SH-SY5Y (cell line): ENCODE results near the gene STRAP.

Experiments used
- GATA2 ChIP-seq: IDR thresholded peaks from 2 replicates; pipeline ENCODE4 v1.6.1; 2011; ENCODE audit warnings: mild to moderate bottlenecking, low read depth, low read length
- GATA3 ChIP-seq: IDR thresholded peaks from 2 replicates; pipeline ENCODE4 v1.6.1; 2011; ENCODE audit warnings: low read depth, mild to moderate bottlenecking, low read length, moderate library complexity

The STRAP gene

DNA sequence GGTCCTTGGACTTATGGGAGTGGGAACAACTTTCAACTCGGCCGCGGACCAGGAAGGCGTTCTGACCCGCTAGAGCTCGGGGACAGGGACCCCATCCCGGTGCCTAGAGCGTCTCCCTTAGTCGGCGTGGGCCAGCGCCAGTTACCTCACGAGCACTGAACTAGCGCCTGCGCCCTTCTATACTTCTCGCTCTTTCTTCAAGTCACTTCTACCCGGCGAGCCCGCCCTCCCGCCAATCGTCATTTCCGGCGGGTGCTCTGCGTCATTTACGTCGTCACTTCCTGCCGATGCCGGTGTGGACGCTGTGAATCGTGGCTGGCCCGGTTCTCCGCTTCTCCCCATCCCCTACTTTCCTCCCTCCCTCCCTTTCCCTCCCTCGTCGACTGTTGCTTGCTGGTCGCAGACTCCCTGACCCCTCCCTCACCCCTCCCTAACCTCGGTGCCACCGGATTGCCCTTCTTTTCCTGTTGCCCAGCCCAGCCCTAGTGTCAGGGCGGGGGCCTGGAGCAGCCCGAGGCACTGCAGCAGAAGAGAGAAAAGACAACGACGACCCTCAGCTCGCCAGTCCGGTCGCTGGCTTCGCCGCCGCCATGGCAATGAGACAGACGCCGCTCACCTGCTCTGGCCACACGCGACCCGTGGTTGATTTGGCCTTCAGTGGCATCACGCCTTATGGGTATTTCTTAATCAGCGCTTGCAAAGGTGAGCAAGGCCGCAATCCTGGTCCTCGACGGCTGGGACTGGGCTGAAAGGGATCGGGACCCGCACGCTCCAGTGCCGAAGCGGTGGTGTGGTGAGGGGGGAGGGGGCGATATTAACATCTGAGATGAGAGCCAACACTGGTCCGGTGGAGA lies at the start of gene STRAP:
TSS of gene STRAP (plus strand) at position 270 of the 854 bp plus-strand sequence. CDS start at position 591, 321 bp downstream.
- TF ChIP-seq GATA2 (no peak), GATA3 (no peak)

GRCh38 chr12:15834575-15834974 lies 47.6 kb upstream of the STRAP start:
- TF ChIP-seq GATA2 (no peak), GATA3 (no peak)

DNA sequence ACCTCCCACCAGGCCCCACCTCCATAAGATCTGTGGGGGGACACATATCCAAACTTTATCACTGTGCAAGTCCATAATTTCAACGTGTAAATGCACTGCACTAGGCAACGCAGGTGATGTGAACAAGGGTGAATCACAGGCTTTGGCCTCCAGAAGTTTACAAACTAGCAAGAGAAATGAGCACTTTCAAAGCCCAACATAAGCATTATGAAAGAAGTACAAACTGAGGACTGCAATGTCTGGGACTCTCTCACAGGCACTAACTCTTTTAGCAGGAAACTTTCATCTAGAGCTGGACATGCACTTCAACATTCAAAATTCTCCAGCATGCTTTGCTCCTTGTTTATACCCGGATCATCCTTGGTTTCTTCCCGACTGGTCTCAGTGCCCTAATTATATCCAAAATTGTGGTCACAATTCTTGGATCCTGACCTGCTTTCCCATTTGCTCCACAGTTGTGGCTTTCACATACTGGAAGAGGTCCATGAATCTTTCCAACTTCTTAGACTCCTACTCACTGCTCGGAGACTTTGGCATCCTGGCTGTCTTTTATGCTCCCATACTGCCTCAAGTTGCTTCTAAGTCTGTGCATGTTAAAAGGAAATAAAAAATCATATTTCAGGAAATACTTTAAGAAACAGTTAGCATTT lies 44.9 kb upstream of the STRAP start:
- TF ChIP-seq GATA2 (no peak), GATA3 (no peak)

- TF ChIP-seq GATA2 (no peak), GATA3 (no peak)
Observed at GRCh38 chr12:15839041-15839440, 43.1 kb upstream of the STRAP start.

DNA sequence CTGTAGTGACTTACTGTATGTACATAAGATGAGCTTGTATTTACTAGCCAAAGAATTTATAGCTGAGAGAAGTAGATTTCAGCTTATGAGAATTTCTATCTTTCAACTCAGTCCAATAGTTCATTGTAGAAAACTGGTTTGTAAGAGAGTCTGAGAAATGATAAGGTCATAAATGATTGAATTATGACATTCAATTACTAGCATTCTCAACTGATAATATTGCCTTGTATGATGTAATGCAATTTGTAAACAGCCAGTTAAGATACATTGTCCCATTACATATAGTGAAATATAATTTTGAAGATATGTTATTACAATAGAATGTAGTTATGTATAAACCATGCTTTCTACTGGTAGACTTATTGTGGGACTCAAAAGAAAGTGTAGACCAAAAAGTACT lies 42.5 kb upstream of the STRAP start:
- TF ChIP-seq GATA3 (no peak), GATA2 (no peak)

DNA sequence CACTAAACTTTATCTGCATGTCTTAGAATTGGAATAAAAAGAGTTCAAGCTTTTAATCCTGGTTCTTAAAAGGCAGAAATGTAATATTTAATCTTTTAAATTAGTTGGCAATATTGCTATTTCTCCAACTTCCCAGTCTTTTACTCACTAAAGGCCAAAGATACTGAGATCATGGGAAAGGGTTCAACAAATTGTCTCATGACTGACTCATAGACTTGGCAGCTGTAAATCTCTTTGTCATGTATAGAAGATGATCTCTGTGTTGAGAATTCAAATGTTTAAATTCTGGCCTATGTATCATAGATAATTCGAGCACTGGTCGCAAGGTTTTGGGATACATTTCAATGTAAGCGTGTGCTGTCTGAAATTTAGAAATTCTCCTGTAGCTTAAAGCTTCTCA lies 40.1 kb upstream of the STRAP start:
- TF ChIP-seq GATA3, result no peak
- TF ChIP-seq GATA2, result no peak

- TF ChIP-seq GATA3, result no peak
- TF ChIP-seq GATA2, result no peak
Observed at GRCh38 chr12:15846887-15847286, 35.3 kb upstream of the STRAP start.

- TF ChIP-seq GATA3, result no peak
Observed at GRCh38 chr12:15848606-15849005, 33.6 kb upstream of the STRAP start.

- TF ChIP-seq GATA3 (no peak), GATA2 (no peak)
Observed at GRCh38 chr12:15851045-15851620, 31.1 kb upstream of the STRAP start.

DNA sequence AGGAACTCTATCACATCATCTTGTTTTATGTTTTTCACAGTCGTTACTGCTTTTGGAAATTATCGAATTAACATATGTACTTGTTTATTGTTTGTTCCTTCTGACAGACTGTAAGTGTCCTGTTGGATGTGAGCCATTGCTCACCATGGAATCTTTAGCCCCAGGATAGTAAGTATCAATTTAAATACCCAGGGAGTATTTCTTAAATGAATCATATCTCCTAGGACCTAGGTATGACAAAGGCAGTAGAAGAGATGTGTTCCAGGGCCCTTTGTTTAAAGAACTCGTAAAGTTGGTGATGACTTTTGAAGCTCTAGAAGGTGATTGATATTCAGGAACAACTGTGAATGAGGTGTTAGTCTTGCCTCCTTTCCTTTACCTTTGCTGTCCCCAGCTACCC lies 30.3 kb upstream of the STRAP start:
- TF ChIP-seq GATA2 (no peak), GATA3 (no peak)

DNA sequence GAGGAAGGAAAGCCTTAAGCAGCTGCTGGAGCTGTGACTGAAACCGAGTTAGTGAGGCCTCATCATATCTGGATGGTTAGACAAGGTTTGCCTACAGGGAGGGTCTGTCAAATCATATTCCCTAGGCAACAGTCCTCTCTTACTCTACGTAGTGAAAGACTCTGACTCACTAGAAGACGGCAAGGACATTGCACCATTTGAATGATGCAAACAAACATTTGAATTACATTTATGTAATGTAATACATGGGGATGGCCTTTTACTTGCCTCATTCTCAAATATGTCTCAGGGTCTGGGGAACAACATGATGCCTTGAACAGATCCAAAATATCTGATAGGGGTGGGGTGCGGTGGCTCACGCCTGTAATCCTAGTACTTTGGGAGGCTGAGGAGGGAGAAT lies 29.8 kb upstream of the STRAP start:
- TF ChIP-seq GATA3, result no peak
- TF ChIP-seq GATA2, result no peak

DNA sequence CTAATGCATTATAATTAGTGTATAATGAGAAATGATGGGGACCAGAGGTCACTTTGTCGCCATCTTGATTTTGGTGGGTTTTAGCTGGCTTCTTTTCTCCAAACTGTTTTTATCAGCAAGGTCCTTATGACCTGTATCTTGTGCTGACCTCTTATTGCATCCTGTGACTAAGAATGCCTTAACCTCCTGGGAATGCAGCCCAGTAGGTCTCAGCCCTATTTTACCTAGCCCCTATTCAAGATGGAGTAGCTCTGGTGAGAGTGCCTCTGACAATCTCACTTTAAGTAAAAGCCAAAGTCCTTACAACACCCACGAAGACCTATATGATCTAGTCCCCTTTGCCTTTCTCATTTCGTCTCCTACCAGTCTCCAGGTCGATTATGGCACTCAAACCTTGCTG lies 28.3 kb upstream of the STRAP start:
- no peak for TF ChIP-seq GATA2

GRCh38 chr12:15854916-15855315 lies 27.3 kb upstream of the STRAP start:
- TF ChIP-seq GATA3 (no peak), GATA2 (no peak)

DNA sequence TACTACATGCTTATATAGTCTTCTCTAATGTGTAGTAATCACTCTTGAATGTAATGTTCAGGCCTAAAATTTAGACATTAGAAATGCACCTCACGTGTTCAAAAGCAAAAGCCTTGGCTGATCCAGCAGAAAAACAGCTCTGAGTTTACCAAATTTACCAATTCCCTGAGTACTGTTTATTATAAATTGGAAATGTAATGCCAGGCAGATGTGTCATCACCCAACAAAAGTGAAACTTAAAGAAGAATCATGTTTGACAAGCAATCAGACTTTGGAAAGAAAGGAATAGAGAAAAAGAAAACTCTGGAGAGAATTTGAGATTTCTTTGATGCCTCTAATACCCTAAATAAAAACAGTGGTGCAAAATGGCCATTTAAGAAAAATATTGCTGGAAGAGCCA lies 26.5 kb upstream of the STRAP start:
- TF ChIP-seq GATA3, result no peak
- no peak for TF ChIP-seq GATA2
